Osteocyte (in vitro differentiated cells): ENCODE data around the gene ZC3H10. TPM values are rescaled to one million over a fixed set of nuclear protein-coding genes. Genes with fewer than 3 reads are reported as not detected.

Experiments used
- DNase-seq: peaks from one replicate; pipeline ENCODE4 v3.0.0; 2021; ENCODE audit warnings: mixed read lengths; ENCODE audit not compliant: unreplicated experiment; ENCODE audit errors: extremely low spot score
- H3K27ac Mint-ChIP-seq: one replicate; pipeline ENCODE4 v1.8.0; 2021; ENCODE audit warnings: mild to moderate bottlenecking, mixed read lengths; ENCODE audit not compliant: unreplicated experiment
- H3K27me3 Mint-ChIP-seq: one replicate; pipeline ENCODE4 v1.8.0; 2021; ENCODE audit warnings: mixed read lengths; ENCODE audit not compliant: unreplicated experiment
- H3K36me3 Mint-ChIP-seq: one replicate; pipeline ENCODE4 v1.8.0; 2021; ENCODE audit warnings: mixed read lengths; ENCODE audit not compliant: unreplicated experiment
- H3K4me1 Mint-ChIP-seq: one replicate; pipeline ENCODE4 v1.8.0; 2021; ENCODE audit warnings: mixed read lengths; ENCODE audit not compliant: unreplicated experiment
- H3K4me3 Mint-ChIP-seq: one replicate; pipeline ENCODE4 v1.8.0; 2021; ENCODE audit warnings: mild to moderate bottlenecking, moderate library complexity, mixed read lengths; ENCODE audit not compliant: unreplicated experiment
- H3K9me3 Mint-ChIP-seq: one replicate; pipeline ENCODE4 v1.8.0; 2021; ENCODE audit warnings: mixed read lengths; ENCODE audit not compliant: unreplicated experiment
- total RNA-seq: library from RNA; stranded (reverse); gene quantifications from 2 replicates; pipeline ENCODE4 v1.2.1, GENCODE V29; 2021
- TF ChIP-seq, protein P1 (sequence below): fragments of 200-600 bp; sonication (generic); IDR thresholded peaks from 2 replicates; pipeline ENCODE4 v1.5.0; 2021; ENCODE audit warnings: antibody characterized with exemption, mild to moderate bottlenecking, moderate library complexity

Gene ZC3H10
- total RNA-seq, 1 donor from 2014 or later: 11.8 TPM

DNA sequence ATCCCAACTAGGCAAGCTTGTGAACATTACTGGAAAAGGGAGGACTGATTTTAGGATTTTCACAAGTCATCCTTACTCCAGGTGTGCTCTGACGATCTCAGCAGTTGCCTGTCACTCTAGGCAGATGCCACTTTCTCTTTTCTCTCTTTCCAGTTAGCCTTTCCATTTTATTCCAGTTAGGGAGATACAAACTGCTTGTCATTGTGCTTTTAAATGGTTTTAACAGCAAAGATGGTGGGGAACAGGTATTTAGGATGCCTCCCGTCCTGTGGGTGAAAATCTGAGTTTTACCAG lies 12.5 kb upstream of the ZC3H10 start:
- Mint-ChIP-seq H3K36me3 (peaks cover 18% of the 10 kb centered on the region), H3K27ac (peak overlapping the region; percentile 98), H3K4me1 (peaks cover 30% of the 10 kb centered on the region), H3K27me3 (no peaks in the 10 kb centered on the region), H3K4me3 (peak overlapping the region; percentile 95), H3K9me3 (no peaks in the 10 kb centered on the region)
- DNase-seq: no peak
- TF ChIP-seq, protein P1, sequence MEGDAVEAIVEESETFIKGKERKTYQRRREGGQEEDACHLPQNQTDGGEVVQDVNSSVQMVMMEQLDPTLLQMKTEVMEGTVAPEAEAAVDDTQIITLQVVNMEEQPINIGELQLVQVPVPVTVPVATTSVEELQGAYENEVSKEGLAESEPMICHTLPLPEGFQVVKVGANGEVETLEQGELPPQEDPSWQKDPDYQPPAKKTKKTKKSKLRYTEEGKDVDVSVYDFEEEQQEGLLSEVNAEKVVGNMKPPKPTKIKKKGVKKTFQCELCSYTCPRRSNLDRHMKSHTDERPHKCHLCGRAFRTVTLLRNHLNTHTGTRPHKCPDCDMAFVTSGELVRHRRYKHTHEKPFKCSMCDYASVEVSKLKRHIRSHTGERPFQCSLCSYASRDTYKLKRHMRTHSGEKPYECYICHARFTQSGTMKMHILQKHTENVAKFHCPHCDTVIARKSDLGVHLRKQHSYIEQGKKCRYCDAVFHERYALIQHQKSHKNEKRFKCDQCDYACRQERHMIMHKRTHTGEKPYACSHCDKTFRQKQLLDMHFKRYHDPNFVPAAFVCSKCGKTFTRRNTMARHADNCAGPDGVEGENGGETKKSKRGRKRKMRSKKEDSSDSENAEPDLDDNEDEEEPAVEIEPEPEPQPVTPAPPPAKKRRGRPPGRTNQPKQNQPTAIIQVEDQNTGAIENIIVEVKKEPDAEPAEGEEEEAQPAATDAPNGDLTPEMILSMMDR: no peak

DNA sequence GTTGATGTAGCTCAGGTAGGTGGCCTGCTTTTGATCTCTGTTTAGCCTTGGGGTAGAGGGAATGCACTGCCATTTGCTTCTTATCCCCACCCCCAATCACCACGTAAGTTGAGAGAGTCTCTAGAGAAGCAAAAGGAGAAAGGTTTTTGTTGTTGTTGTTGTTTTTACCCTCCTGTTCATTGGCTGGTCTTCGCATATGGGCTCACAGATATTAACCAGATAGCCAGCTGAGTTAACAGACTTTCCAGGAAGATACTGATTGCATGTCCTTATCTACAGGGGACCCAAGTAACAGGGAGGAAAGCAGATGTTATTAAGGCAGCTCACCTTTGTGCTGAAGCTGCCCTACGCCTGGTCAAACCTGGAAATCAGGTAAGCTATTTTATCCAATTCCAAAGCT lies 10.8 kb upstream of the ZC3H10 start:
- DNase-seq: no peak
- TF ChIP-seq, protein P1: no peak
- H3K4me1 Mint-ChIP-seq: peaks cover 30% of the 10 kb centered on the region
- no peak overlapping the region for H3K4me3 Mint-ChIP-seq
- no peaks in the 10 kb centered on the region for H3K9me3 Mint-ChIP-seq
- H3K27me3 Mint-ChIP-seq: no peaks in the 10 kb centered on the region
- H3K36me3 Mint-ChIP-seq: peaks cover 29% of the 10 kb centered on the region
- H3K27ac Mint-ChIP-seq: no peak overlapping the region

DNA sequence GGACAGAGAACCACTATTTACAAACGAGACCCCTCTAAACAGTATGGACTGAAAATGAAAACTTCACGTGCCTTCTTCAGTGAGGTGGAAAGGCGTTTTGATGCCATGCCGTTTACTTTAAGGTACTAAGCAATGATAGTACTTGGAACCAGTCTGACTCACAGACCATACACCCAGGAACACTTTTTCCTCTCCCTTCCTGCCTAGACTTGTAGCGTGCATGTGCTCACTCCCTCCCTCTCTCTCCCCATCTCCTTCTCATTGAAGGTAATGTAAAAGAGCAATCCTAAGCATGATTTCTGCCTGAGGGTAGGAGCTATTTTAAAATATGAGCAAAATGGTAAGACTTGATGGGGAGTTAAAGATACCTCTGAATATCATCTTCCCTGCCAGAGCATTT lies 7.5 kb upstream of the ZC3H10 start:
- no peak overlapping the region for H3K4me3 Mint-ChIP-seq
- H3K27ac Mint-ChIP-seq: no peak overlapping the region
- DNase-seq: no peak
- H3K27me3 Mint-ChIP-seq: no peaks in the 10 kb centered on the region
- H3K9me3 Mint-ChIP-seq: no peaks in the 10 kb centered on the region
- TF ChIP-seq, protein P1: no peak
- peaks cover 16% of the 10 kb centered on the region for H3K4me1 Mint-ChIP-seq
- H3K36me3 Mint-ChIP-seq: peaks cover 40% of the 10 kb centered on the region

DNA sequence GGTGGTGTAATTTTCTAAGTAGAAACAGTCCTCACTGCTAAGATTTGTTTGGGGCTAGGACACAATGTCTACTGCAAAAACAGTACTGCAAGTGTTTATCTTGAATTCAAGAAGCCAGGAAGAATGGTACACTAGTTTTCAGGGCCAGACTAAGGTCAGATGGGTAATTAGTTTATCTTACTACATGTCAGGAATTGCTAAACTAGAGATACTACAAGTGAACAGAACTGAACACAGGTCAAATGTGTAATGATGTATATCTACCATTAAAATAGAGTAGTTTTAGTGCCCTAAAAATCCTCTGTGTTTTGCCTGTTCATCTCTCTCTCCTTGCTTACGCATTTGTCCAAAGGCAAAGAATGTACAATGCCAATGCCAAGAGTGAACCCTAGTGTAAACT lies 4.0 kb upstream of the ZC3H10 start:
- Mint-ChIP-seq H3K27ac (peak overlapping the region; percentile 27), H3K27me3 (no peaks in the 10 kb centered on the region), H3K9me3 (no peaks in the 10 kb centered on the region), H3K4me3 (no peak overlapping the region), H3K36me3 (peaks cover 39% of the 10 kb centered on the region), H3K4me1 (peaks cover 24% of the 10 kb centered on the region)
- DNase-seq: no peak
- TF ChIP-seq, protein P1: no peak

DNA sequence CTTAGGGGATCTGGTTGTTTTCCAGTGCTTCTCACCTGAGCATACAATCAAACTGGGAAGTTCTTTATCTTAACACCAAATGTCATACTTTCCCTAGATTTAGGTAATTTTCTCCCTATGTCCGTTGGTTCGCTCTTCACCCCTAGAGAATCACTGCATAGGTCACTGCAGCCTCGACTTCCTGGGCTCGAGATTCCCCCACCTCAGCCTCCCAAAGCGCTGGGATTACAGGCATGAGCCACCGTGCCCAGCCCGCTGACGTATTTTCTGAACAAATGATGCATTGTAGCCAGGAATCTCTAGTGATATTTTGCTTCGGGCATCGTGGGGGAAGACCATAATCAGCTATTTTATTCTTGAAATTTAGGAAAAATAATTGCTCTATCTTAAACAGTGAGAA lies 2.7 kb upstream of the ZC3H10 start:
- H3K27me3 Mint-ChIP-seq: no peaks in the 10 kb centered on the region
- peaks cover 36% of the 10 kb centered on the region for H3K4me1 Mint-ChIP-seq
- peak overlapping the region; percentile 99 for H3K4me3 Mint-ChIP-seq
- H3K27ac Mint-ChIP-seq: peak overlapping the region; percentile 98
- H3K36me3 Mint-ChIP-seq: peaks cover 40% of the 10 kb centered on the region
- no peaks in the 10 kb centered on the region for H3K9me3 Mint-ChIP-seq
- DNase-seq: no peak
- TF ChIP-seq, protein P1: no peak
